NOMO-1 (cell line): ENCODE data around the gene SERPINB6.
A peak's percentile ranks its signal among the peaks of the same experiment; 100 is the strongest.
"Not testable (repeated sequence)": the region's sequence is repeated elsewhere in the genome, so short reads cannot be mapped to it uniquely, and the experiment has no call there.

ENCODE experiments used
- DNase-seq, 2 experiments: peaks; one replicate each; lab custom pipeline; 2025; ENCODE audit not compliant: unreplicated experiment in 2 of 2; lab: John Stamatoyannopoulos, UW

SERPINB6 gene

DNA sequence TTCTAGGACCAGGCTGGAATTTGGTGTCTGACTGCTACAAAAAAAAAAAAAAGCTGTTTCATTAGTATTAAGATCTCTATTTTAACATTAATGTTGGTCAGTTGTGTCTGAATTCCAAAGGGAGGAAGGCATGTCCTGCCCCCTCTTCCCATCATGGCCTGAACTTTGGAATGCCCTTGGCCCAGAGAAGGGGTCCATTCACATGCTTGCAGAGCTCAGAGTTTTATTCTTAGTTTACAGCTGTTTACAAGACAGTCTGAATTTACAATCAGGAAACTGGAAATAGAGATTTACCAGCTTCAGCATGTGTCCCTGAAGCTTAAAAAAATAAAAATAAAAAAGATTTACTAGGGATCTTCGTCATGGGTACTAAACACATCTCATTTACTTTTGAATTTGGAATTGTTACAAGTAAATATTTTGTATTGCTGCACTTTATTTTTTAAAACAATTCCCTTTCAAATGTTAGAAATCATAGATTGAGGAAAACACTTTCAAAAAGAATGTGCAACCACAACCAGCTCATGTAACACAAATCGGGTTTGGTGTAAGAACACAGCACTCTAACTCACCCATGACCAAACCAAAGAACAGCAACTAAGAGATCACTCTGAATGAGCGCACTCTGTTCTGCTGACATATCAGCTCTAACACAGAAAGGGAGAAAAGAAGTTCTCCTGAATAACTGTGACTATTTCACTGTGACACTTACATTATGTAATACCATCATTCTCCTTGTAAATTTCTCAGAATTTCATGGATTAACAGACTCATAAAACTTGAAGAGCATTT lies 6.6 kb upstream of the SERPINB6 start:
- DNase-seq: no peak

DNA sequence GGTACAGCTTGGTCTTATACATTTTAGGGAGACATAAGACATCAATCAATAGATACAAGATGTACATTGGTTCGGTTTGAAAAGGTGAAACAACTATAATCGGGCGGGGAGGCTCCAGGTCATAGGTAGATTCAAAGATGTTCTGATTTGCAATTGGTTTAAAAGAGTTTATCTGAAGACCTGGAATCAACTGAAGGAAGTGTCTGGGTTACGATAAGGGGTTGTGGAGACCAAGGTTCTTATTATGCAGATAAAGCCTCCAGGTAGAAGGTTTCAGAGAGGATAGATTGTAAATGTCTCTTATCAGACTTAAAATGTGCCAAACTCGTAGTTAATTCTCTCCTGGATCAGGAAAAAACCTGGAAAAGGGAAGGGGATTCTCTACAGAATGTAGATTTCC lies 5.9 kb upstream of the SERPINB6 start:
- no peak for DNase-seq

GRCh38 chr6:2976571-2977085 lies 5.3 kb upstream of the SERPINB6 start:
- no peak for DNase-seq

DNA sequence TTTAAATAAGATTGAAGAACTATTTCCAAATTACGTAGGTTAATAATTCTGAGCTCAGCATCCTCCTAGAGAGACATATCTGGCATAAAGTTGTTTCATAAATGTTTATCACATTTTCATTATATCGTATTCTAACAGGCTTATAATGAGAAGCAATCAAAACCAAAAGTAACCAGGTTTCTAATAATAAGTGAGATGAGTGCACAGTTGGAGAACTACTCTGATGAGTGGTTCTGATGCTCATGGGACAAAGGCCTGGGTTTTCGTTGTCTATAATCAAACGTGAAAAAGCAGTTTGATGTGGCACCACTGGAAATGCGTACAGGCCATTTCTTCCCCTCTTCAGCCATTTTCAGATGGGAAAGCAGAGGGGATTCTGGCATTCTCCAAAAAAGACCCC lies 4.7 kb upstream of the SERPINB6 start:
- DNase-seq: no peak

GRCh38 chr6:2973676-2974075 lies 2.3 kb upstream of the SERPINB6 start:
- no peak for DNase-seq

DNA sequence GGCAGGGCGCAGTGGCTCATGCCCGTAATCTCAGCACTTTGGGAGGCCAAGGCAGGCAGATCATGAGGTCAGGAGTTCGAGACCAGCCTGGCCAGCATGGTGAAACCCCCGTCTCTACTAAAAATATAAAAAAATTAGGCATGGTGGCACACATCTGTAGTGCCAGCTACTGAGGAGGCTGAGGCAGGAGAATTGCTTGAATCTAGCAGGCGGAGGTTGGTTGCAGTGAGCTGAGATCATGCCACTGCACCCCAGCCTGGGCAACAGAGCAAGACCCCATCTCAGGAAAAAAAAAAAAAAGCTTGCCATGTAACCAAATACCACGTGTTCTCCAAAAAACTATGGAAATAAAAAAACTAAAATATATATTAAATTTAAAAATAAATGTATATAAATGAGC lies 1.8 kb upstream of the SERPINB6 start:
- DNase-seq: not testable (repeated sequence)

- not testable (repeated sequence) for DNase-seq
These were observed 1.3 kb upstream of the SERPINB6 start for GRCh38 chr6:2972685-2973084.

- DNase-seq: not testable (repeated sequence)
These were observed 786 bp upstream of the SERPINB6 start for GRCh38 chr6:2972219-2972487.

GRCh38 chr6:2970753-2971419 lies 481 bp downstream of the SERPINB6 start:
- DNase-seq: peak in 1 of 2 experiments; percentile 31

DNA sequence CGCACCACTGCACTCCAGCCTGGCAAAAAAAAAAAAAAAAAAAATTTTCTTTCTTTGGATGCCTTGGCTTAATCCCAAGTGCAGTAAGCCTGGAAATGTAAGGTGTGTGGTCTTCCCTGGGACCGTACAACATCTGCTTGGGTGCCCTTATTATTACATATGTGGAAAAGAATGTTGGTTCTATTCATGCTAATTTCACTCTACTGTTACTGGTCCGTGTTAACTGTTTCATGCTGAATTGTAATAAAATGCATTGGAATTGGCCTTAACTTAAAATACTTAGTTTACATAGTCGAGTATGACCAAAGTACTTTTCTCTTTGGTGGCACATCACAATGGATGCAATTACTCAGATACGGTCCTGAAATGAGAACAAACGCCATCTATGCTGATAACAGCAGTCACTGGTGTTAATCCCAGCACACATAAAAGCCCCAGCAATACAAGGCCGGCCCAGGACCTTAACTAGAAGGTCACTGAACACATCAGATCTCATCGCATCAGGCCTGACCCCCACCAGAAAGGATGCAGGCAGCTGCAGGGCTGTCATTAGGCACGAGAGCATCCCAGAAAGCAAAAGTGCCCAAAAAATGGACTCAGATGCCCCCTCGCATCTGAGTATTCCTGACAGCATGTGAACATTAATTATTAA lies 1.2 kb downstream of the SERPINB6 start:
- DNase-seq: no peak

DNA sequence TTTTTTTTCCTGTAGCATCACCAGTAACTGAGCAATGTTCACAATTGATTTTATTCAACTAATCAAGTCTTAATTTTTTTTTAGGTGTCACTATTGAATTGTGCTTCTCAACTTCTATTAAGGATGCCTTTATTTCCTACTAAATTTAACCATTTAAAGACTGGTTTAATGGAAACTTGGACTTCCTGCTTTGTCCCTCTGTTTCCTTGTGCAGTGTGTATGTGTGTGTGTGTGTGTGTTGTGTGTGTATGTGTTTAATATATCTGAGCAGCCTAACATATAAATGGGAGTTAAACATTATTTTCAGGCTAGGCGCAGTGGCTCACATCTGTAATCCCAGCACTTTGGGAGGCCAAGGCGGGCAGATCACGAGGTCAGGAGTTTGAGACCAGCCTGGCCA lies 1.8 kb downstream of the SERPINB6 start:
- no peak for DNase-seq

DNA sequence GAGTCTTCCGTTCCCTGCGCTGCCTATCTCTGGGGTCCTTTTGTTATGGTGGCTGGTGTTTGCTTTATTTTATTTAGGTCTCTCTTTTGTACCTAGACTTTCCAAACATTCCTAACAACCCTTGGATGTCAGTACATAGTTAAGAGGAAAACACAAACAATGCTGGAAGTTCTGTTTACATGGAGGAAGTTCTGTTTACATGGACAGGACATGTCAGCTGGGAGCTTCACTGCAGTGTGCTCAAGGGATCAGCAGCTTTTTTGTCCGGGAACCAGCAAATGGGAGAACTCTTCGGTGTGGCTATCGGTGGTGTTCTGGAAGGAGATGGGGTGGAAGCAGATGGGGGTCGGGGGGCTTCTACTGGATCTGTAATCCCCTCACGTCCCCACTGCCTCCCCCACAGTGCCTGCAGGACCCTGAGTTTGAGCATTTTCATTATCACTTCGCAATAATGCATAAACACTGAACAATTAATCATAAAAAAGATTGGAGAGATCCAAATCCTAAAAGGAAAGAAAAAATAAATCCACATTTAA lies 2.7 kb downstream of the SERPINB6 start:
- DNase-seq: no peak

DNA sequence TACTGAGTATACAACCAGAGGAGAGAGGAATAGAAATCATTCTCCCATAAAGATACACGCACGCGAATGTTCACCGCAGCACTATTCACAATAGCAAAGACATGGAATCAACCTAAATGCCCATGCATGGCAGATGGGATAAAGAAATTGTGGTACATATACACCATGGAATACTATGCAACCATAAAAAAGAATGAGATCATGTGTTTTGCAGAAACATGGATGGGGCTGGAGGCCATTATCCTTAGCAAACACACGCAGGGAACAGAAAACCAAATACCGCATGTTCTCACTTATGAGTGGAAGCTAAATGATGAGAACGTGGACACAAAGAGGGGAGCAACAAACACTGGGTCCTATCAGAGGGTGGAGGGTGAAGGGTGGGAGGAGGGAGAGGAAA lies 3.4 kb downstream of the SERPINB6 start:
- DNase-seq: no peak

GRCh38 chr6:2966347-2966746 lies 5.0 kb downstream of the SERPINB6 start:
- no peak for DNase-seq

DNA sequence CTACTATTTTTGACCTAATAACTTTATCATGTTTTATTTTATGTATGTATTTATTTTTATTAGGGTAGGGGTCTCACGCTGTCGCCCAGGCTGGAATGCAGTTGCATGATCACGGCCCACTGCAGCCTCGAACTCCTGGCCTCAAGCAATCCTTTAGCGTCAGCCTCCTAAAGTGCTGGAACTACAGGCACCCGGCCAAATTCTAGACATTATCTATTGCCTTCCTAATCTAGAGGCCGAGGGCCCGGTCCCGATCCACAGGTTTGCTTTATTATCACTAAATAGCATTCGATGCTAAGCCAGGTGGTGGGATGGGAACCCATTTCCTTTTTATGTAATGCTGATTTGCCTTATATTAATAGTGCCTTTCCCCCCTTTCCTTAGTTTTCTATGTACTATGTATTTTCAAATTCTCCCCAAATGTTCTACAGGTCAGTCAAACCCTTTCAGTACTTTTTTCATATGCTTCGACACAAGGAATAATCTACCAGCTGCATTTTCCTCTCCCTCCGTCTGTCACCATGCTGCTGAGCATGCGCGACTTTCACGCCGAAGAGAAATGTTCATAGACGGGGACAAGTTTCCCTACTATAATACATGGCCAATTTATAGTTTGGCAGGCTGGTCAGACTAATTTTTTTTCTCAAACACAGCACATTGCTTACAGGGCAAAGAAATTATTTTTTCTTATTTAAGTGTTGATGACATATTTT lies 6.4 kb downstream of the SERPINB6 start:
- no peak for DNase-seq

GRCh38 chr6:2963756-2964155 lies 7.6 kb downstream of the SERPINB6 start:
- no peak for DNase-seq

DNA sequence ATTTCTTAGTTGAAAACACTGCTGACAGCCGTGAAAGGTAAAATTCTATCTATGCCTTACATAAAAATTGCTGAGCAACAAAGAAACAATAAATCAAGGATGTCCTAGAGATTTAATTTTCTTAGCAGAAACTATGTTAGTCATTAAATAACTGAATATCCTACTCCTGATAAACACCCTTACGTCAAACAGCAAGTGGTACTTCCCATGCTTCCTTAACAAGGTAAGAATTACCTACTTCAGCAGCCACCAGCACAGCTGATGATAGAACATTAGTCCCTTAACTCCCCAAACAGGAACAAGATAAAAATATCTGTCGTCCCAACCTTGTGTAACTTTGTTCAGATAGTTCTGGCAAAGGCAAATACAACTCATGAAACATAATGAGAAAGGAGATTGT lies 8.7 kb downstream of the SERPINB6 start:
- DNase-seq: no peak

DNA sequence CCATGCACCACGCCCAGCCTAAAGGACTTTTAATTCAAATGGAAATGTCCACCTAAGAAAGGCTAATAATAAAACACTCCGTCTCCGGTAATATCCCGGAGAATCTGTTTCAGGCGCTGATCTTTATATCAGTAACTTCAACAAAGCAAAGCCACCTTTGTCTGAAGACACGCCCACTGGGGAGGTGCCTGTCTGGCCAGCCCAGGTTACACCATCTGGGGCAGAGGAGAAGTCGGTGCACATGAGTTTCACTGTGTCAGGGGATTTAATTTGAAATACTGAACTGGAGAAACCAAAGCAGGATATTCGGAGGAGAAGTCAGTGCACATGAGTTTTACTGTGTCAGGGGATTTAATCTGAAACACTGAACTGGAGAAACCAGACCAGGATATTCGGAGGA lies 9.4 kb downstream of the SERPINB6 start:
- DNase-seq: no peak

GRCh38 chr6:2961506-2961905 lies 9.9 kb downstream of the SERPINB6 start:
- DNase-seq: no peak

GRCh38 chr6:2960935-2961334 lies 10.4 kb downstream of the SERPINB6 start:
- no peak for DNase-seq
